ENCODE results near the gene LDLRAD2.

DNA sequence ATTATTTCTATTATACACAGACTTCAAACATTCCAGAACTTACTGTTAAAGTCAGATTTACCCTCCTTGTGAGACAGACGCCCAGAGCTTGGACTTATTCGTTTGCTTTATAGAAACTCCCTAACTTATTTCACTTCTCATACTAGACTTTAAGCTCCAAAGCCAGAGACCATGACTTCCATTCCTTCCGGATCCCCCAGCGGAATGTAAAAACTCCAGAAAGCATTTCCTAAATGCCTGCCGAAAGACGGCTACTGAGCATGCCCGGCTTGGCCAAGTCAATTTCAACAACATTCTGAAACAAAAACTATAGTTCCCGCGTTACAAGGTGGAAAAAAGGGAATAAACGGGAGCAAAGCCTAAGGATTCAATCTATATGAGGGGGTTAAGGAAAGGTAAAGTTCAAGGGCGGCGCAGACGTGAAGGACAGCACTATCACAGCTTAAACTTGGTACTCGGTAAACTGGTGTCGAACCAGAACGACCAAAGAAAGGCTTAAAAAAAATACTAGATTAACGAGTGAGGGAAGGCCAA, 30.2 kb upstream of the LDLRAD2 start:
- TF ChIP-seq, protein P1, sequence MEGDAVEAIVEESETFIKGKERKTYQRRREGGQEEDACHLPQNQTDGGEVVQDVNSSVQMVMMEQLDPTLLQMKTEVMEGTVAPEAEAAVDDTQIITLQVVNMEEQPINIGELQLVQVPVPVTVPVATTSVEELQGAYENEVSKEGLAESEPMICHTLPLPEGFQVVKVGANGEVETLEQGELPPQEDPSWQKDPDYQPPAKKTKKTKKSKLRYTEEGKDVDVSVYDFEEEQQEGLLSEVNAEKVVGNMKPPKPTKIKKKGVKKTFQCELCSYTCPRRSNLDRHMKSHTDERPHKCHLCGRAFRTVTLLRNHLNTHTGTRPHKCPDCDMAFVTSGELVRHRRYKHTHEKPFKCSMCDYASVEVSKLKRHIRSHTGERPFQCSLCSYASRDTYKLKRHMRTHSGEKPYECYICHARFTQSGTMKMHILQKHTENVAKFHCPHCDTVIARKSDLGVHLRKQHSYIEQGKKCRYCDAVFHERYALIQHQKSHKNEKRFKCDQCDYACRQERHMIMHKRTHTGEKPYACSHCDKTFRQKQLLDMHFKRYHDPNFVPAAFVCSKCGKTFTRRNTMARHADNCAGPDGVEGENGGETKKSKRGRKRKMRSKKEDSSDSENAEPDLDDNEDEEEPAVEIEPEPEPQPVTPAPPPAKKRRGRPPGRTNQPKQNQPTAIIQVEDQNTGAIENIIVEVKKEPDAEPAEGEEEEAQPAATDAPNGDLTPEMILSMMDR (IDR thresholded peaks at IDR 0.05): no peak
- no peak for TF ChIP-seq POLR2A (IDR thresholded peaks at IDR 0.05)

All from thyroid gland (tissue), 4 donors.